HCT116 (cell line): Measurements from ENCODE around the gene ADCY10. TPM values are rescaled to one million over a fixed set of nuclear protein-coding genes. Genes with fewer than 3 reads are reported as not detected.

ENCODE experiments used
- ATAC-seq: fragments of 200-7000 bp; cut with Tn5 transposase; 2 replicates; pipeline ENCODE4 v1.9.1; 2020; ENCODE audit warnings: mild to moderate bottlenecking, moderate library complexity
- BruUV-seq: library from RNA; stranded (reverse); fragments of 400-500 nt; replicated peaks from 2 replicates; lab custom pipeline; 2021; lab: Mats Ljungman, UMichigan
- CTCF ChIA-PET: fragments of 300-600 bp; sonication (Branson Sonifier 250); formaldehyde crosslinking; loops from one replicate; lab custom pipeline; 2021; ENCODE audit warnings: antibody characterized with exemption; lab: Charles Lee
- POLR2A ChIA-PET: fragments of 300-600, 350-600 bp; sonication (Branson Sonifier 250); formaldehyde crosslinking; loops from one replicate; lab custom pipeline; 2021; ENCODE audit warnings: antibody characterized with exemption; lab: Charles Lee
- RAD21 ChIA-PET, 2 experiments: fragments of 300-600 bp; sonication (Branson Sonifier 250); formaldehyde crosslinking; loops; one replicate each; lab custom pipeline; 2023; ENCODE audit warnings: low total read pairs in 2 of 2; ENCODE audit not compliant: uncharacterized antibody in 2 of 2, unreplicated experiment in 2 of 2, low non-redundant PET in 1 of 2; lab: Charles Lee
- DNase-seq: peaks from one replicate; pipeline ENCODE4 v3.0.0-alpha.2; 2010; ENCODE audit warnings: low read depth, low spot score
- H2AFZ ChIP-seq: fragments of 200-600 bp; shearing (Covaris generic), sonication (generic); 2 replicates; pipeline ENCODE4 v1.6.1; 2017; ENCODE audit warnings: low read depth, mixed run types, mixed read lengths, antibody characterized with exemption, low read length; ENCODE audit not compliant: poor library complexity, severe bottlenecking
- H3K27ac ChIP-seq: 2 replicates; pipeline ENCODE4 v1.5.1; 2012; ENCODE audit warnings: low read depth, low read length
- H3K27me3 ChIP-seq: fragments of 200-600 bp; sonication (generic); 2 replicates; pipeline ENCODE4 v1.6.1; 2016; ENCODE audit warnings: mixed run types, low read length, mixed read lengths; ENCODE audit not compliant: insufficient read depth
- H3K36me3 ChIP-seq, 2 experiments: fragments of 200-500 bp in 1 of 2; fragments of 200-600 bp in 1 of 2; sonication (Bioruptor generic) in 1 of 2; sonication (generic) in 1 of 2; 2 replicates each; pipeline versions ENCODE4 v1.5.1 to v1.6.1; 2014 to 2016; ENCODE audit warnings: low read length in 2 of 2, inconsistent platforms in 1 of 2, mixed read lengths in 1 of 2, mixed run types in 1 of 2; ENCODE audit not compliant: insufficient read depth in 2 of 2, control insufficient read depth in 1 of 2
- H3K4me1 ChIP-seq, 2 experiments: fragments of 200-600 bp in 1 of 2; sonication (generic) in 1 of 2; 2 replicates each; pipeline versions ENCODE4 v1.5.1 to v1.6.1; 2012 to 2017; ENCODE audit warnings: low read length in 2 of 2, inconsistent platforms in 1 of 2, mild to moderate bottlenecking in 1 of 2, mixed read lengths in 1 of 2, mixed run types in 1 of 2, moderate library complexity in 1 of 2; ENCODE audit not compliant: insufficient read depth in 2 of 2, control insufficient read depth in 1 of 2
- H3K4me2 ChIP-seq: fragments of 200-600 bp; sonication (generic); 2 replicates; pipeline ENCODE4 v1.6.1; 2017; ENCODE audit warnings: mixed run types, low read length, mixed read lengths
- H3K4me3 ChIP-seq, 2 experiments: fragments of 200-600 bp in 1 of 2; sonication (generic) in 1 of 2; replicated peaks in 1 of 2; 2 replicates each; pipeline ENCODE4 v1.5.1; 2011 to 2016; ENCODE audit warnings: low read length in 2 of 2, control low read depth in 1 of 2, low read depth in 1 of 2, mild to moderate bottlenecking in 1 of 2, mixed read lengths in 1 of 2, mixed run types in 1 of 2
- H3K79me2 ChIP-seq: fragments of 200-600 bp; sonication (generic); 2 replicates; pipeline ENCODE4 v1.6.1; 2017; ENCODE audit warnings: mild to moderate bottlenecking, mixed run types, low read length, moderate library complexity, mixed read lengths; ENCODE audit not compliant: insufficient read depth
- H3K9ac ChIP-seq: fragments of 200-600 bp; sonication (generic); 2 replicates; pipeline ENCODE4 v1.6.1; 2016; ENCODE audit warnings: low read length, mixed read lengths
- H3K9me2 ChIP-seq: fragments of 200-600 bp; sonication (generic), shearing (Covaris generic); 2 replicates; pipeline ENCODE4 v1.6.1; 2017; ENCODE audit warnings: mixed run types, mild to moderate bottlenecking, moderate library complexity; ENCODE audit not compliant: insufficient read depth
- H3K9me3 ChIP-seq, 2 experiments: fragments of 200-500 bp in 1 of 2; fragments of 200-600 bp in 1 of 2; sonication (Bioruptor generic) in 1 of 2; sonication (generic) in 1 of 2; 2 replicates each; pipeline ENCODE4 v1.6.1; 2014 to 2017; ENCODE audit warnings: low read length in 2 of 2, mixed read lengths in 2 of 2, inconsistent platforms in 1 of 2, low read depth in 1 of 2, mild to moderate bottlenecking in 1 of 2, mixed run types in 1 of 2, moderate library complexity in 1 of 2; ENCODE audit not compliant: control insufficient read depth in 1 of 2, insufficient read depth in 1 of 2
- H4K20me1 ChIP-seq: fragments of 200-600 bp; sonication (generic), shearing (Covaris generic); 2 replicates; pipeline ENCODE4 v1.6.1; 2017; ENCODE audit warnings: mixed run types, mild to moderate bottlenecking, moderate library complexity; ENCODE audit not compliant: insufficient read depth
- CBX3 ChIP-seq: IDR thresholded peaks from 2 replicates; pipeline ENCODE4 v1.6.1; 2012; ENCODE audit warnings: low read depth
- CEBPB ChIP-seq: IDR thresholded peaks from 2 replicates; pipeline ENCODE4 v1.6.1; 2012; ENCODE audit warnings: low read depth
- EGR1 ChIP-seq: IDR thresholded peaks from 2 replicates; pipeline ENCODE4 v1.6.1; 2012; ENCODE audit warnings: low read depth
- EZH2 ChIP-seq: fragments of 200-600 bp; sonication (generic); IDR thresholded peaks from 2 replicates; pipeline ENCODE4 v1.6.1; 2017; ENCODE audit warnings: antibody characterized with exemption, mixed run types
- POLR2A ChIP-seq: IDR thresholded peaks from 2 replicates; pipeline ENCODE4 v1.7.0; 2011; ENCODE audit warnings: borderline replicate concordance; ENCODE audit not compliant: insufficient read depth, insufficient read length; ENCODE audit errors: extremely low read depth
- POLR2AphosphoS5 ChIP-seq: IDR thresholded peaks from 2 replicates; pipeline ENCODE4 v1.6.1; 2011; ENCODE audit warnings: mild to moderate bottlenecking, low read depth, low read length, moderate library complexity
- RAD21 ChIP-seq: IDR thresholded peaks from 2 replicates; pipeline ENCODE4 v1.6.1; 2012; ENCODE audit warnings: low read depth, mild to moderate bottlenecking
- SP1 ChIP-seq: IDR thresholded peaks from 2 replicates; pipeline ENCODE4 v1.6.1; 2012; ENCODE audit warnings: low read depth
- SRF ChIP-seq: IDR thresholded peaks from 2 replicates; pipeline ENCODE4 v1.6.1; 2012; ENCODE audit warnings: low read depth
- TCF7L2 ChIP-seq: IDR thresholded peaks from 2 replicates; pipeline ENCODE4 v1.7.0; 2011; ENCODE audit warnings: borderline replicate concordance, inconsistent platforms; ENCODE audit not compliant: insufficient read depth, insufficient read length; ENCODE audit errors: extremely low read depth
- YY1 ChIP-seq: IDR thresholded peaks from 2 replicates; pipeline ENCODE4 v1.6.1; 2011; ENCODE audit warnings: low read length, low read depth, moderate library complexity, mild to moderate bottlenecking; ENCODE audit not compliant: insufficient replicate concordance; ENCODE audit errors: extremely low read depth
- ZFX ChIP-seq: fragments of 450-650 bp; IDR thresholded peaks from 2 replicates; pipeline ENCODE4 v1.6.1; 2017
- ZNF274 ChIP-seq: fragments of 200-500 bp; sonication (Bioruptor generic); IDR thresholded peaks from 2 replicates; pipeline ENCODE4 v1.6.1; 2014; ENCODE audit warnings: mild to moderate bottlenecking, low read depth, low read length, inconsistent platforms
- intact Hi-C: fragments of 100-400 bp; cut with micrococcal nuclease; formaldehyde crosslinking; loops from 2 replicates; pipeline ENCODE4 v1.10.0; 2022
- total RNA-seq: library from RNA; stranded (reverse); gene quantifications from one replicate; pipeline ENCODE4 v1.2.1, GENCODE V29; 2021; ENCODE audit not compliant: unreplicated experiment
- TF ChIP-seq, protein P1 (sequence below): IDR thresholded peaks from 2 replicates; pipeline ENCODE4 v1.6.1; 2012
- TF ChIP-seq, protein P2 (sequence below): IDR thresholded peaks from 2 replicates; pipeline ENCODE4 v1.6.1; 2011; ENCODE audit warnings: mild to moderate bottlenecking, low read length, moderate library complexity; ENCODE audit not compliant: insufficient replicate concordance; ENCODE audit errors: extremely low read depth

Gene ADCY10
- total RNA-seq, 1 experiment from 2014 or later, result 0.30 TPM

- H3K4me1 ChIP-seq, result peaks cover 10 to 24% of the 10 kb centered on the region in 2 experiments; a peak in 3 of 4 replicates
- peak; percentile 98 for DNase-seq
- peak within 1 kb of the TSS; percentile 79 to 87 for H3K4me3 ChIP-seq
- H3K9me2 ChIP-seq, result no peaks in the 10 kb centered on the region
- H3K9ac ChIP-seq, result peak within 1 kb of the TSS; percentile 86
- no peaks in the 10 kb centered on the region for H3K9me3 ChIP-seq
- ChIA-PET POLR2A (interaction anchor here (0.6 to 1.7 kb wide), 8 partner anchors 10 to 220 kb away, joined by 3 to 6 read pairs (median 4); no protein-coding TSS in a partner anchor), RAD21 (no interaction called here), CTCF (interaction anchor here (1.0 to 2.6 kb wide), 2 partner anchors 146 to 152 kb away, joined by 3 to 9 read pairs; no protein-coding TSS in a partner anchor)
- H2AFZ ChIP-seq, result peak within 1 kb of the TSS; percentile 84
- peak; percentile 85 for ATAC-seq
- TF ChIP-seq, protein P1, sequence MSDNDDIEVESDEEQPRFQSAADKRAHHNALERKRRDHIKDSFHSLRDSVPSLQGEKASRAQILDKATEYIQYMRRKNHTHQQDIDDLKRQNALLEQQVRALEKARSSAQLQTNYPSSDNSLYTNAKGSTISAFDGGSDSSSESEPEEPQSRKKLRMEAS, result no peak; the same call in 1 of the 2 replicates
- TF ChIP-seq YY1 (peak; percentile 98), ZFX (peak; percentile 69), ZNF274 (no peak), EGR1 (peak; percentile 73), EZH2 (no peak), TCF7L2 (peak; percentile 85), CEBPB (peak; percentile 70), POLR2A (peak; percentile 83), RAD21 (no peak), SRF (no peak), POLR2AphosphoS5 (peak; percentile 85), CBX3 (peak; percentile 19; the same call in 1 of the 2 replicates), SP1 (peak; percentile 67)
- TF ChIP-seq, protein P2, sequence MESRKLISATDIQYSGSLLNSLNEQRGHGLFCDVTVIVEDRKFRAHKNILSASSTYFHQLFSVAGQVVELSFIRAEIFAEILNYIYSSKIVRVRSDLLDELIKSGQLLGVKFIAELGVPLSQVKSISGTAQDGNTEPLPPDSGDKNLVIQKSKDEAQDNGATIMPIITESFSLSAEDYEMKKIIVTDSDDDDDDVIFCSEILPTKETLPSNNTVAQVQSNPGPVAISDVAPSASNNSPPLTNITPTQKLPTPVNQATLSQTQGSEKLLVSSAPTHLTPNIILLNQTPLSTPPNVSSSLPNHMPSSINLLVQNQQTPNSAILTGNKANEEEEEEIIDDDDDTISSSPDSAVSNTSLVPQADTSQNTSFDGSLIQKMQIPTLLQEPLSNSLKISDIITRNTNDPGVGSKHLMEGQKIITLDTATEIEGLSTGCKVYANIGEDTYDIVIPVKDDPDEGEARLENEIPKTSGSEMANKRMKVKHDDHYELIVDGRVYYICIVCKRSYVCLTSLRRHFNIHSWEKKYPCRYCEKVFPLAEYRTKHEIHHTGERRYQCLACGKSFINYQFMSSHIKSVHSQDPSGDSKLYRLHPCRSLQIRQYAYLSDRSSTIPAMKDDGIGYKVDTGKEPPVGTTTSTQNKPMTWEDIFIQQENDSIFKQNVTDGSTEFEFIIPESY, result peak; percentile 96
- H3K27me3 ChIP-seq, result no peaks in the 10 kb centered on the region
- H3K79me2 ChIP-seq, result peaks cover 65% of the 10 kb centered on the region
- no peaks in the 10 kb centered on the region for H4K20me1 ChIP-seq
- intact Hi-C loops, result loop anchor here (2.0 kb wide), 1 partner anchor 221 kb away; no protein-coding TSS in a partner anchor
- no peaks in the 10 kb centered on the region for H3K36me3 ChIP-seq
- peak within 1 kb of the TSS; percentile 76 for H3K27ac ChIP-seq
- BruUV-seq, result no TSS peak
- H3K4me2 ChIP-seq, result peak within 1 kb of the TSS; percentile 94
Observed at GRCh38 chr1:167936068-167936929, 22.4 kb upstream of the ADCY10 start, which contains the start of gene DCAF6. Gene DCAF6, plus strand, starts transcription at chr1:167936683. Its CDS starts 229 bp downstream, at chr1:167936912.
